B cell (primary cell): Measurements from ENCODE around the gene FBN1. TPM values are rescaled to one million over a fixed set of nuclear protein-coding genes. Genes with fewer than 3 reads are reported as not detected.

Experiments
- ATAC-seq: fragments of 200-7000 bp; cut with Tn5 transposase; one replicate; pipeline ENCODE4 v1.10.0; 2021; ENCODE audit warnings: low read depth, mild to moderate bottlenecking, moderate number of reproducible peaks, moderate library complexity
- CTCF ChIA-PET: fragments of 350-600 bp; sonication (Branson Sonifier 250); formaldehyde crosslinking; loops from one replicate; lab custom pipeline; 2021; ENCODE audit warnings: antibody characterized with exemption, inconsistent platforms; lab: Charles Lee
- POLR2A ChIA-PET: fragments of 350-600 bp; sonication (Branson Sonifier 250); formaldehyde crosslinking; loops from one replicate; lab custom pipeline; 2021; ENCODE audit warnings: antibody characterized with exemption; lab: Charles Lee
- DNase-seq: peaks from one replicate; pipeline ENCODE4 v3.0.0; 2013
- H2AFZ ChIP-seq: 2 replicates; pipeline ENCODE4 v1.6.1; 2012; ENCODE audit warnings: mild to moderate bottlenecking, low read depth, low read length; ENCODE audit not compliant: insufficient read depth, poor library complexity, severe bottlenecking
- H3K27ac ChIP-seq, 2 donors: 1 replicate in 1 of 2; 2 replicates in 1 of 2; pipeline ENCODE4 v1.5.1; 2012 to 2013; ENCODE audit warnings: low read length in 2 of 2, mild to moderate bottlenecking in 2 of 2, moderate library complexity in 1 of 2
- H3K27me3 ChIP-seq, 4 experiments: fragments of 200-600 bp in 1 of 4; sonication (generic) in 1 of 4; replicated peaks in 1 of 4; 1 replicate in 2 of 4; 2 replicates in 2 of 4; pipeline versions ENCODE4 v1.6.1 to v1.7.0; 2013 to 2016; ENCODE audit warnings: low read length in 3 of 4, mild to moderate bottlenecking in 2 of 4, mixed read lengths in 1 of 4, moderate library complexity in 1 of 4; ENCODE audit not compliant: insufficient read depth in 4 of 4, control insufficient read depth in 3 of 4; ENCODE audit errors: control extremely low read depth in 1 of 4
- H3K36me3 ChIP-seq, 2 experiments: replicated peaks in 1 of 2; 1 replicate in 1 of 2; 2 replicates in 1 of 2; pipeline versions ENCODE4 v1.6.1 to v1.7.1; 2013; ENCODE audit warnings: low read length in 1 of 2; ENCODE audit not compliant: insufficient read depth in 2 of 2, control insufficient read depth in 1 of 2; ENCODE audit errors: control extremely low read depth in 1 of 2, extremely low read depth in 1 of 2
- H3K4me1 ChIP-seq, 2 donors: fragments of 200-600 bp in 1 of 2; sonication (generic) in 1 of 2; 1 replicate in 1 of 2; 2 replicates in 1 of 2; pipeline versions ENCODE4 v1.5.1 to v1.6.1; 2013 to 2017; ENCODE audit warnings: low read length in 2 of 2; ENCODE audit not compliant: control insufficient read depth in 2 of 2, insufficient read depth in 2 of 2
- H3K4me2 ChIP-seq: replicated peaks from 2 replicates; pipeline ENCODE3; 2012; ENCODE audit warnings: mild to moderate bottlenecking, low read depth, low read length; ENCODE audit not compliant: poor library complexity, severe bottlenecking
- H3K4me3 ChIP-seq, 5 experiments: fragments of 200-600 bp in 1 of 5; sonication (generic) in 1 of 5; 1 replicate in 3 of 5; 2 replicates in 2 of 5; pipeline versions ENCODE4 v1.5.1 to v1.7.0; 2011 to 2016; ENCODE audit warnings: low read length in 4 of 5, mild to moderate bottlenecking in 4 of 5, low read depth in 2 of 5, control low read depth in 1 of 5, moderate library complexity in 1 of 5; ENCODE audit not compliant: insufficient read depth in 1 of 5; ENCODE audit errors: control extremely low read depth in 1 of 5, extremely low read depth in 1 of 5
- H3K79me2 ChIP-seq: fragments of 200-600 bp; sonication (generic); one replicate; pipeline ENCODE4 v1.6.0; 2016; ENCODE audit warnings: low read length; ENCODE audit not compliant: control insufficient read depth, insufficient read depth
- H3K9ac ChIP-seq: fragments of 200-600 bp; sonication (generic); 2 replicates; pipeline ENCODE4 v1.6.1; 2017; ENCODE audit warnings: mild to moderate bottlenecking, low read length, moderate library complexity
- H3K9me3 ChIP-seq, 3 donors: one replicate each; pipeline versions ENCODE4 v1.6.1 to v1.7.1; 2013; ENCODE audit warnings: low read length in 2 of 3; ENCODE audit not compliant: control insufficient read depth in 2 of 3, insufficient read depth in 1 of 3; ENCODE audit errors: control extremely low read depth in 1 of 3
- H4K20me1 ChIP-seq: 2 replicates; pipeline ENCODE4 v1.6.0; 2012; ENCODE audit warnings: mild to moderate bottlenecking, low read length; ENCODE audit not compliant: insufficient read depth, control insufficient read depth, poor library complexity, severe bottlenecking
- H3K27ac Mint-ChIP-seq: one replicate; pipeline ENCODE4 v1.8.0; 2021; ENCODE audit warnings: mixed read lengths
- H3K27me3 Mint-ChIP-seq: one replicate; pipeline ENCODE4 v1.8.0; 2021; ENCODE audit warnings: mixed read lengths
- H3K4me1 Mint-ChIP-seq: one replicate; pipeline ENCODE4 v1.8.0; 2021; ENCODE audit warnings: mixed read lengths
- H3K4me3 Mint-ChIP-seq: one replicate; pipeline ENCODE4 v1.8.0; 2021; ENCODE audit warnings: mixed read lengths
- H3K9me3 Mint-ChIP-seq: one replicate; pipeline ENCODE4 v1.8.0; 2022; ENCODE audit warnings: mixed read lengths; ENCODE audit not compliant: insufficient read depth
- CTCF ChIP-seq: fragments of 200-600 bp; IDR thresholded peaks from one replicate; pipeline ENCODE4 v1.8.0; 2022; ENCODE audit warnings: antibody characterized with exemption, mild to moderate bottlenecking
- EZH2 ChIP-seq: IDR thresholded peaks from 2 replicates; pipeline ENCODE4 v1.6.1; 2012; ENCODE audit warnings: borderline replicate concordance, low read depth, mild to moderate bottlenecking, moderate library complexity, low read length; ENCODE audit not compliant: insufficient read depth, poor library complexity, severe bottlenecking
- WGBS: methylation state at CpG from one replicate; pipeline ENCODE4 v1.1.5; 2013; ENCODE audit warnings: missing lambda C conversion rate; ENCODE audit not compliant: insufficient coverage; 5-methylcytosine and 5-hydroxymethylcytosine counted together
- intact Hi-C: fragments of 100-400 bp; cut with micrococcal nuclease; formaldehyde crosslinking; loops from one replicate; pipeline ENCODE4 v1.10.0; 2022
- polyA plus RNA-seq: library from polyadenylated mRNA; depleted of rRNA; stranded (reverse); fragments of >200 nt; gene quantifications from 2 replicates; pipeline ENCODE4 v1.2.3, GENCODE V29; 2012
- total RNA-seq, 2 donors: library from RNA; stranded (reverse); fragments of 120-200 nt in 1 of 2; gene quantifications; 1 replicate in 1 of 2; 2 replicates in 1 of 2; pipeline versions ENCODE4 v1.2.3 to v1.2.4, GENCODE V29; 2013 to 2022

FBN1 gene
- total and polyA plus RNA-seq, 2 donors (not counting 1 experiment from before 2014, with no cell fraction given), result 0.15 to 0.25 TPM

- Mint-ChIP-seq H3K9me3 (no peaks in the 10 kb centered on the region), H3K27me3 (no peaks in the 10 kb centered on the region), H3K27ac (no peak overlapping the region), H3K4me1 (no peaks in the 10 kb centered on the region), H3K4me3 (no peak overlapping the region)
- Histone ChIP-seq H3K4me3 (no peak overlapping the region), H3K4me1 (no peaks in the 10 kb centered on the region), H3K36me3 (no peaks in the 10 kb centered on the region), H3K27me3 (no peaks in the 10 kb centered on the region), H2AFZ (no peak overlapping the region), H3K79me2 (no peaks in the 10 kb centered on the region), H3K9ac (no peak overlapping the region), H3K27ac (no peak overlapping the region), H3K4me2 (no peak overlapping the region), H4K20me1 (no peaks in the 10 kb centered on the region), H3K9me3 (no peaks in the 10 kb centered on the region)
- intact Hi-C loops, result no loop called here
- ChIA-PET POLR2A (no interaction called here), CTCF (no interaction called here)
- 88% methylated on average over 1 of the region's 3 CpGs for WGBS
- DNase-seq (no peak), ATAC-seq (no peak)
- TF ChIP-seq CTCF (no peak), EZH2 (no peak)
Observed at GRCh38 chr15:48603922-48604321, 41.6 kb downstream of the FBN1 start.

- Mint-ChIP-seq H3K27ac (no peak overlapping the region), H3K4me1 (no peaks in the 10 kb centered on the region), H3K4me3 (no peak overlapping the region), H3K9me3 (no peaks in the 10 kb centered on the region), H3K27me3 (no peaks in the 10 kb centered on the region)
- Histone ChIP-seq H3K4me3 (no peak overlapping the region), H3K79me2 (no peaks in the 10 kb centered on the region), H3K27ac (no peak overlapping the region), H2AFZ (no peak overlapping the region), H3K36me3 (no peaks in the 10 kb centered on the region), H3K9me3 (no peaks in the 10 kb centered on the region), H3K27me3 (no peaks in the 10 kb centered on the region), H3K4me2 (no peak overlapping the region), H3K9ac (no peak overlapping the region), H3K4me1 (no peaks in the 10 kb centered on the region), H4K20me1 (no peaks in the 10 kb centered on the region)
- TF ChIP-seq CTCF (no peak), EZH2 (no peak)
- CTCF ChIA-PET, result no interaction called here
- WGBS, result 93% methylated on average over 4 of the region's 6 CpGs
- ATAC-seq (no peak), DNase-seq (no peak)
- intact Hi-C loops, result no loop called here
- POLR2A ChIA-PET, result no interaction called here
Observed at GRCh38 chr15:48603123-48603500, 42.4 kb downstream of the FBN1 start.
